ENCODE results near the gene MYO5B.

DNA sequence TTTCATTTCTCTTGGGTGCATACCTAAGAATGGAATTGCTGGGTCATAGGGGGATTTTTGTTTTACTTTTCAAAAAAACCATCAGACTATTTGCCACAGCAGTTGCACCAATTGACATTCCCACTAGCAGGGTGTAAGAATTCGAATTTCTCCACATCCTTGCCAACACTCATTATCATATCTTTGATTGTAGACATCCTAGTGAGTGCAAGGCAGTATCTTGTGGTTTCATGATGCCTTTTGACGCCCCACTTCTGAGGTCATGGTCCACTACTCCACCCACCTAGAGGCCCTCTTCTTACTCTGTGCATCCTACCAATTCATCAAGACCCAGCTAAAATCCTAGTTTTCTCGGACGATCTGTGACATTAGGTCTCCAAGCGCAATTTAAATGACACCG, 161.9 kb downstream of the MYO5B start:
- TF ChIP-seq, protein P1, sequence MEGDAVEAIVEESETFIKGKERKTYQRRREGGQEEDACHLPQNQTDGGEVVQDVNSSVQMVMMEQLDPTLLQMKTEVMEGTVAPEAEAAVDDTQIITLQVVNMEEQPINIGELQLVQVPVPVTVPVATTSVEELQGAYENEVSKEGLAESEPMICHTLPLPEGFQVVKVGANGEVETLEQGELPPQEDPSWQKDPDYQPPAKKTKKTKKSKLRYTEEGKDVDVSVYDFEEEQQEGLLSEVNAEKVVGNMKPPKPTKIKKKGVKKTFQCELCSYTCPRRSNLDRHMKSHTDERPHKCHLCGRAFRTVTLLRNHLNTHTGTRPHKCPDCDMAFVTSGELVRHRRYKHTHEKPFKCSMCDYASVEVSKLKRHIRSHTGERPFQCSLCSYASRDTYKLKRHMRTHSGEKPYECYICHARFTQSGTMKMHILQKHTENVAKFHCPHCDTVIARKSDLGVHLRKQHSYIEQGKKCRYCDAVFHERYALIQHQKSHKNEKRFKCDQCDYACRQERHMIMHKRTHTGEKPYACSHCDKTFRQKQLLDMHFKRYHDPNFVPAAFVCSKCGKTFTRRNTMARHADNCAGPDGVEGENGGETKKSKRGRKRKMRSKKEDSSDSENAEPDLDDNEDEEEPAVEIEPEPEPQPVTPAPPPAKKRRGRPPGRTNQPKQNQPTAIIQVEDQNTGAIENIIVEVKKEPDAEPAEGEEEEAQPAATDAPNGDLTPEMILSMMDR (conservative IDR thresholded peaks at IDR 0.05 in 1 of 2, IDR thresholded peaks at IDR 0.05 in 1 of 2; ENCODE audit: extremely low read depth in 1 of 2, insufficient read depth in 1 of 2, low read depth in 1 of 2, low read length in 2 of 2), result no peak
- TF ChIP-seq EZH2 (IDR thresholded peaks at IDR 0.05; ENCODE audit: borderline replicate concordance, low read length), result no peak

Data from mammary epithelial cell (primary cell).